Measurements from ENCODE around the gene TPRN. TPM values are rescaled to one million over a fixed set of nuclear protein-coding genes. Genes with fewer than 3 reads are reported as not detected.

Gene TPRN
- total and polyA plus RNA-seq, 2 of the 4 experiments (the other 2 are of a cell fraction): 1.8 to 5.3 TPM

GRCh38 chr9:137191245-137191644 lies 9.3 kb downstream of the TPRN start:
- no peak overlapping the region for H2BK5ac ChIP-seq (ENCODE audit: low read depth, low read length, poor library complexity, severe bottlenecking)
- H3K9me1 ChIP-seq (ENCODE audit: insufficient read depth, low read length): no peaks in the 10 kb centered on the region
- H2BK15ac ChIP-seq (ENCODE audit: low read depth, low read length): no peak overlapping the region
- no peak for TF ChIP-seq MXI1 (IDR thresholded peaks at IDR 0.05; ENCODE audit: borderline replicate concordance, low read depth, low read length)
- no peak for TF ChIP-seq RFX5 (IDR thresholded peaks at IDR 0.05; ENCODE audit: low read depth, low read length)
- no peak for TF ChIP-seq ELK1 (IDR thresholded peaks at IDR 0.05; ENCODE audit: borderline replicate concordance, low read depth, low read length)
- no peak for DNase-seq
- ChIA-PET POLR2A (ENCODE audit: unreplicated experiment) (no interaction called here), CTCF (no interaction called here)
- H3K4me2 ChIP-seq (ENCODE audit: low read depth, low read length): no peak overlapping the region
- no peak overlapping the region for H4K8ac ChIP-seq (ENCODE audit: low read depth in 2 of 2, low read length in 2 of 2)
- no peak overlapping the region for H2AK5ac ChIP-seq (ENCODE audit: low read depth, low read length)
- WGBS, 2 experiments (ENCODE audit: extremely low coverage in 2 of 2, insufficient read length in 1 of 2): 100% methylated on average over 1 of the region's 3 CpGs; no CpG with 5 or more reads in 1 of the 2 experiments
- peaks cover 5 to 74% of the 10 kb centered on the region in 2 experiments for H3K79me1 ChIP-seq (ENCODE audit: low read depth in 1 of 2, low read length in 2 of 2)
- H3K56ac ChIP-seq (ENCODE audit: extremely low read depth, insufficient read depth, low read length): no peak overlapping the region
- H4K5ac ChIP-seq (ENCODE audit: low read depth, low read length): no peak overlapping the region
- H3K9ac ChIP-seq (ENCODE audit: low read depth, low read length): no peak overlapping the region
- no TSS peak for BruUV-seq (replicated peaks)
- dilution Hi-C loops (cut with HindIII; ENCODE audit: low sequenced_read_pairs, unreplicated experiment): no loop called here
- H3K9me3 ChIP-seq (ENCODE audit: control insufficient read depth, insufficient read depth, low read length): no peaks in the 10 kb centered on the region
- intact Hi-C loops (cut with micrococcal nuclease): no loop called here
- no peak overlapping the region for H2BK20ac ChIP-seq (ENCODE audit: low read depth, low read length)
- no peak overlapping the region for H4K91ac ChIP-seq (ENCODE audit: insufficient read depth, low read depth, low read length)
- H3K4me1 ChIP-seq (ENCODE audit: control insufficient read depth, insufficient read depth, low read length): peaks cover 16% of the 10 kb centered on the region
- no peak overlapping the region for H3K14ac ChIP-seq (replicated peaks; ENCODE audit: low read depth, low read length)
- peaks cover 34% of the 10 kb centered on the region for H4K20me1 ChIP-seq (ENCODE audit: insufficient read depth, low read length)
- no peak overlapping the region for H3K23ac ChIP-seq (ENCODE audit: low read depth, low read length)
- H2AFZ ChIP-seq (replicated peaks; ENCODE audit: low read length, poor library complexity): no peak overlapping the region
- no peak overlapping the region for H3K18ac ChIP-seq (ENCODE audit: low read depth, low read length)
- H2BK120ac ChIP-seq (ENCODE audit: low read depth, low read length): no peak overlapping the region
- in situ Hi-C loops (cut with MboI; ENCODE audit: low sequenced_read_pairs): no loop called here
- peaks cover 31% of the 10 kb centered on the region for H3K36me3 ChIP-seq (ENCODE audit: control insufficient read depth, insufficient read depth, low read length)
- ATAC-seq (ENCODE audit: low read depth): no peak
- no peak overlapping the region for H2AK9ac ChIP-seq (replicated peaks; ENCODE audit: low read depth, low read length, poor library complexity)
- H3K27ac ChIP-seq (ENCODE audit: insufficient read depth, low read length): no peak overlapping the region
- no peak overlapping the region for H3K4me3 ChIP-seq (ENCODE audit: insufficient read depth, low read depth, low read length)
- no peak overlapping the region for H3K4ac ChIP-seq (ENCODE audit: low read depth, low read length)
- H3K27me3 ChIP-seq (ENCODE audit: control insufficient read depth, insufficient read depth, low read length): no peaks in the 10 kb centered on the region
